Caco-2 (cell line): ENCODE results near the gene CHST9. TPM values are rescaled to one million over a fixed set of nuclear protein-coding genes. Genes with fewer than 3 reads are reported as not detected.

Experiments used
- BruUV-seq: library from RNA; stranded (reverse); fragments of 400-500 nt; replicated peaks from 2 replicates; lab custom pipeline; 2021; lab: Mats Ljungman, UMichigan
- CTCF ChIA-PET: fragments of 300-600 bp; sonication (Branson Sonifier 250); formaldehyde crosslinking; loops from one replicate; lab custom pipeline; 2022; ENCODE audit warnings: antibody characterized with exemption; lab: Charles Lee
- POLR2A ChIA-PET: fragments of 300-600 bp; sonication (Branson Sonifier 250); formaldehyde crosslinking; loops from one replicate; lab custom pipeline; 2022; ENCODE audit warnings: antibody characterized with exemption; lab: Charles Lee
- DNase-seq, 2 experiments: peaks; one replicate each; pipeline versions ENCODE4 v3.0.0 to v3.0.0-alpha.2; 2020 to 2022
- H3K27me3 ChIP-seq: replicated peaks from 2 replicates; pipeline ENCODE4 v1.6.0; 2011; ENCODE audit warnings: low read length; ENCODE audit not compliant: control insufficient read depth, insufficient read depth
- H3K36me3 ChIP-seq: 2 replicates; pipeline ENCODE4 v1.5.1; 2011; ENCODE audit warnings: low read length; ENCODE audit not compliant: control insufficient read depth, insufficient read depth
- H3K4me1 ChIP-seq: fragments of 250-450 bp; sonication (Bioruptor Pico); 2 replicates; pipeline ENCODE4 v1.5.1; 2020; ENCODE audit warnings: mild to moderate bottlenecking
- H3K4me3 ChIP-seq: 2 replicates; pipeline ENCODE4 v1.5.1; 2011; ENCODE audit warnings: low read depth, mild to moderate bottlenecking, control low read depth, low read length
- H3K9me3 ChIP-seq: fragments of 250-450 bp; sonication (Bioruptor Pico); 2 replicates; pipeline ENCODE4 v1.5.1; 2020; ENCODE audit warnings: mild to moderate bottlenecking, moderate library complexity
- H3K27ac Mint-ChIP-seq: one replicate; pipeline ENCODE4 v1.8.0; 2022; ENCODE audit warnings: mixed read lengths; ENCODE audit not compliant: unreplicated experiment
- H3K27me3 Mint-ChIP-seq: one replicate; pipeline ENCODE4 v1.8.0; 2022; ENCODE audit warnings: mixed read lengths; ENCODE audit not compliant: insufficient read depth, unreplicated experiment
- H3K36me3 Mint-ChIP-seq: one replicate; pipeline ENCODE4 v1.8.0; 2022; ENCODE audit warnings: mild to moderate bottlenecking, mixed read lengths; ENCODE audit not compliant: insufficient read depth, unreplicated experiment
- H3K4me1 Mint-ChIP-seq: one replicate; pipeline ENCODE4 v1.8.0; 2022; ENCODE audit warnings: low read depth, mixed read lengths; ENCODE audit not compliant: unreplicated experiment
- H3K4me3 Mint-ChIP-seq: one replicate; pipeline ENCODE4 v1.8.0; 2022; ENCODE audit warnings: mild to moderate bottlenecking, moderate library complexity, mixed read lengths; ENCODE audit not compliant: unreplicated experiment
- H3K9me3 Mint-ChIP-seq: one replicate; pipeline ENCODE4 v1.8.0; 2022; ENCODE audit warnings: mixed read lengths; ENCODE audit not compliant: unreplicated experiment
- CTCF ChIP-seq, 2 experiments: fragments of 200-600 bp in 1 of 2; IDR thresholded peaks; 1 replicate in 1 of 2; 2 replicates in 1 of 2; pipeline versions ENCODE4 v1.5.1 to v1.8.0; 2011 to 2022; ENCODE audit warnings: antibody characterized with exemption in 1 of 2, control low read depth in 1 of 2, inconsistent platforms in 1 of 2, low read depth in 1 of 2, low read length in 1 of 2, mild to moderate bottlenecking in 1 of 2, moderate library complexity in 1 of 2; ENCODE audit not compliant: insufficient read depth in 1 of 2, severe bottlenecking in 1 of 2, unreplicated experiment in 1 of 2
- intact Hi-C: fragments of 100-400 bp; cut with micrococcal nuclease; formaldehyde crosslinking; loops from one replicate; pipeline ENCODE4 v1.10.0; 2022; ENCODE audit not compliant: unreplicated experiment
- total RNA-seq: library from RNA; stranded (reverse); gene quantifications from 2 replicates; pipeline ENCODE4 v1.2.3, GENCODE V29; 2022

Gene CHST9
- total RNA-seq, 1 experiment from 2014 or later, result 26.5 TPM

DNA sequence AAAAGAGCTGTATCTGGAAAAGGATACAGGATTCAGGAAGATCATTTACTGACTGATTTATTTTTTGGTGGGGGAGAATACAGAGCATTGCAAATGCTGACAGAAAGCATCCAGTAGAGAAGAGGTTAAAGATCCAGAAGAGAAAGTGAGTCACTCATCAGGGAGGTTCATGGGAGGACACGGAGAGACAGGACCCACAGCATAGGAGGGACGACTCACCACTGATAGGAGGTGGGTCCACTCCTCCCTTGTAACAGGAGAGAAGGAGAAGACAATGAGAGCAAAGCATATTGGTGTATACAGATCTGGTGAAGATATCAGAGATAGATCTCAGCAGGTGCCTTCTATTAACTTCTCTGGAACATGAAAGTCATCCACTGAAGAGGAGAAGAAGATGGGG, 177.2 kb downstream of the CHST9 start:
- Mint-ChIP-seq H3K27ac (no peak overlapping the region), H3K27me3 (no peaks in the 10 kb centered on the region), H3K36me3 (peaks cover 21% of the 10 kb centered on the region), H3K4me3 (no peak overlapping the region), H3K9me3 (no peaks in the 10 kb centered on the region), H3K4me1 (no peaks in the 10 kb centered on the region)
- no peaks in the 10 kb centered on the region for H3K9me3 ChIP-seq
- no peaks in the 10 kb centered on the region for H3K4me1 ChIP-seq
- intact Hi-C loops, result no loop called here
- ChIA-PET CTCF (no interaction called here), POLR2A (no interaction called here)
- DNase-seq, result no peak
- no peak overlapping the region for H3K4me3 ChIP-seq
- no TSS peak for BruUV-seq
- TF ChIP-seq CTCF (IDR thresholded peaks at IDR 0.05; ENCODE audit: insufficient read depth in 1 of 2, low read depth in 1 of 2, low read length in 1 of 2, severe bottlenecking in 1 of 2, unreplicated experiment in 1 of 2), result no peak
- no peaks in the 10 kb centered on the region for H3K36me3 ChIP-seq
- no peaks in the 10 kb centered on the region for H3K27me3 ChIP-seq

GRCh38 chr18:27005589-27005988, 179.5 kb downstream of the CHST9 start:
- no peaks in the 10 kb centered on the region for H3K27me3 Mint-ChIP-seq
- Histone ChIP-seq H3K4me1 (no peaks in the 10 kb centered on the region), H3K27me3 (no peaks in the 10 kb centered on the region), H3K4me3 (no peak overlapping the region), H3K36me3 (no peaks in the 10 kb centered on the region), H3K9me3 (no peaks in the 10 kb centered on the region)
- peaks cover 18% of the 10 kb centered on the region for H3K36me3 Mint-ChIP-seq
- H3K4me3 Mint-ChIP-seq, result no peak overlapping the region
- ChIA-PET POLR2A (no interaction called here), CTCF (interaction anchor here (0.6 to 0.9 kb wide), 2 partner anchors 206 to 292 kb away, joined by 3 read pairs; no protein-coding TSS in a partner anchor)
- peak in 1 of 2 experiments; percentile 28 for TF ChIP-seq CTCF (IDR thresholded peaks at IDR 0.05; ENCODE audit: insufficient read depth in 1 of 2, low read depth in 1 of 2, low read length in 1 of 2, severe bottlenecking in 1 of 2, unreplicated experiment in 1 of 2)
- peak in 1 of 2 experiments; percentile 14 for DNase-seq
- no TSS peak for BruUV-seq
- H3K27ac Mint-ChIP-seq, result no peak overlapping the region
- intact Hi-C loops, result no loop called here
- no peaks in the 10 kb centered on the region for H3K9me3 Mint-ChIP-seq
- H3K4me1 Mint-ChIP-seq, result no peaks in the 10 kb centered on the region

- CTCF ChIA-PET, result no interaction called here
- intact Hi-C loops, result loop anchor here (5.0 kb wide), 1 partner anchor 192 kb away; no protein-coding TSS in a partner anchor
Measured at GRCh38 chr18:27004056-27004829, 180.9 kb downstream of the CHST9 start.

More at GRCh38 chr18:27004056-27004829, 180.9 kb downstream of the CHST9 start:
- no peaks in the 10 kb centered on the region for H3K27me3 ChIP-seq
- no TSS peak for BruUV-seq
- H3K36me3 Mint-ChIP-seq, result peaks cover 13% of the 10 kb centered on the region
- H3K9me3 Mint-ChIP-seq, result no peaks in the 10 kb centered on the region
- H3K4me3 ChIP-seq, result no peak overlapping the region
- H3K9me3 ChIP-seq, result no peaks in the 10 kb centered on the region
- H3K27me3 Mint-ChIP-seq, result no peaks in the 10 kb centered on the region
- H3K4me1 ChIP-seq, result no peaks in the 10 kb centered on the region
- no peak overlapping the region for H3K27ac Mint-ChIP-seq
- DNase-seq, result no peak
- no peaks in the 10 kb centered on the region for H3K4me1 Mint-ChIP-seq
- no peak overlapping the region for H3K4me3 Mint-ChIP-seq
- POLR2A ChIA-PET, result no interaction called here
- H3K36me3 ChIP-seq, result no peaks in the 10 kb centered on the region
- no peak for TF ChIP-seq CTCF (IDR thresholded peaks at IDR 0.05; ENCODE audit: insufficient read depth in 1 of 2, low read depth in 1 of 2, low read length in 1 of 2, severe bottlenecking in 1 of 2, unreplicated experiment in 1 of 2)
